NCI-H2107 (cell line): ENCODE results near the gene KLB.
A peak's percentile ranks its signal among the peaks of the same experiment; 100 is the strongest.
"Not testable (repeated sequence)": the region's sequence is repeated elsewhere in the genome, so short reads cannot be mapped to it uniquely, and the experiment has no call there.

Experiments used
- DNase-seq: peaks from one replicate; lab custom pipeline; 2025; lab: John Stamatoyannopoulos, UW

KLB gene

DNA sequence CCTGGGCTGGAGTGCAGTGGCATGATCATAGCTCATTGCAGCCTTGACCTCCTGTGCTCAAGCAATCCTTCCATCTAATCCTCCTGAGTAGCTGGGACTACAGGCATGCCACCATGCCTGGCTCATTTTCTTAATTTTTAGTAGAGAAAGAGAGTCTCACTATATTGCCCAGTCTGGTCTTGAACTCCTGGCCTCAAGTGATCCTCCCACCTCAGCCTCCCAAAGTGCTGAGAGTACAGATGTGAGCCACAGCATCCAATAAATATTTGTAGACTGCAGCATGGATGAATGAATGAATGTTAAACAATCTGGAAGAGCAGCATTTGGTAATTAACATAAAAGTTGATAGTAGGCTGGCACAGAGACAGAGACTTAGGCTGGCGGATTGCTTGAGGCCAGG lies 20.0 kb downstream of the KLB start:
- no peak for DNase-seq

DNA sequence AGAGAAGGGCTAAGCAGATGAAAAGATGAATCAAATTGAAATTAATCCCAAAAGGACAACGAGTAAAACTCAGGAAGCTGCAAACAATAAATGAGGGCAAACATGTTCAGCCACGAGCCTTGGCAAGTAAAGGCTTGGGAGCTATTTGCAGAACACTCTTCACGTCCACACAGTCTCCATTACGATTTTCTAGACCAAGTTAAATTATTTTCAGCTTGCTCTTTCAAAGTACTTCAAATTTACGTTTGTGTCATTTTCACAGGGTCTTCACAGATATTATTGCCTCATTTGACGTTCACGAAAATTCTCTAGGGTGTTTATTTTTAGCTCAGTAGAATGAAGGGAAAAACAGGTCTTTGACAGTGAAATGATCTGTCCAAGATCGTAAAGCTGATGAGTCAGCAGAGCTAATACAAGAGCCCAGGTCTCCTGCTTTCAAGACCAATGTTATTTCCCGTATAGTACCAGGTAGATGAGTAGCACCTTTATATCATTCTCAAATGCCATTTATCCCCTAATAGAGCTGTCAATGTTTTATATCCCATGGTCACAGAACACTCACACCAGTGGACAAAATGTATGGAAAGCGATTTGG lies 20.9 kb downstream of the KLB start:
- DNase-seq = no peak

DNA sequence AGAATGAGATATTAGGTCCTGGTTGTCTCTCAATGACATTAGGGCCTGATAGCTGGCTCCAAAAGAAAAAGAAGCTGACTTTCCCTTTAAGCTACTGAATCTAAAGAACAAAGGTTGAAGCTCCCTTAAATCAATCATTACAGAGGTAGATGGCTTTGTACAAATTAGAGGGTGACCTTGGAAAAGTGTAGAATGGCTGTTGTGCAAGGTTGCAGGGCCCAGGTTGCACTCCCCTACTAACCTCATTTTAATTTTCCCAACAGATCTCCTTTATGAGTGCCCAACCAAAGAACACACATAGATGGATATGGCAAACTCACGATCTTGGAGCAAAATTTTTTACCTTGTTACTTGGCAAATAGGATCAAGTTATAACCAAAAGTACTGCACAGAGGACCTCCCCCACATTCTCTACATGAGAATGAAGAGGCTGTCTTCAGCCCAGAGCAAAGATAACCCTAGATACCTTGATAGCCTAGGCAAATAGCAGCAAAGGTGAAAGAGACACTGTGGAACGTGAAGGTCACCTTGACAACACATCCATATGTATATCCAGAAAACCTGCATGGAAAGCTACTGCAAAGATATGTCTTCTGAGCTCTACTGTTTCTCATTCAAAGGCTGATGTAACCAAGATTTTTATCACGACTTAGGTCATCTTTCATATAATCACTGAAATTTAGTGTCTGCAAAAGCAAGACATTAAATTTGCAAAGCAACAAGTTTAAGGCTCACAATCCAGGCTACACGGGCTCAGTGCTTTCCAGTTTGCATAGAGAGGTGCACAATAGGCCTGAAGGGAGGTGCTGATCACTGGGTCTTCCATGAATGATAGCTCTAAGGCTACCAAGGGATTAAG lies 23.0 kb downstream of the KLB start:
- no peak for DNase-seq

DNA sequence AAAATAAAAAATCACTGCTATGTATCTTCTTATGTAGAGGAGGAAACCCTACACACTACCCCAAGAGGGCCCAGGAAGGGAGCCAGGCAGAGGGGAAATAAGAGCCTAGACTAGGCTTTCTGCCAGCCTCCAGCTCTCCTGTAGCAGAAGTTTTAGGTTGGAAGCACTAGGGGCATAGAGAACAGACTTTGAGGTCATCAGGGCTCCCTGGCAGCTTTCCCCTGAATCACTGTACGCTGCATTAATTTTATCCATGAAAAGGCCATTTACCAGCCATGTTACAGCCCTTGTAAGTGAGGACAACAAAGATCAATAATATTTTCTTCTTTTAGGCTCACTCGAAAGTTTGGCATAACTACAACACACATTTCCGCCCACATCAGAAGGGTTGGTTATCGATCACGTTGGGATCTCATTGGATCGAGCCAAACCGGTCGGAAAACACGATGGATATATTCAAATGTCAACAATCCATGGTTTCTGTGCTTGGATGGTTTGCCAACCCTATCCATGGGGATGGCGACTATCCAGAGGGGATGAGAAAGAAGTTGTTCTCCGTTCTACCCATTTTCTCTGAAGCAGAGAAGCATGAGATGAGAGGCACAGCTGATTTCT lies 27.3 kb downstream of the KLB start:
- DNase-seq = no peak

DNA sequence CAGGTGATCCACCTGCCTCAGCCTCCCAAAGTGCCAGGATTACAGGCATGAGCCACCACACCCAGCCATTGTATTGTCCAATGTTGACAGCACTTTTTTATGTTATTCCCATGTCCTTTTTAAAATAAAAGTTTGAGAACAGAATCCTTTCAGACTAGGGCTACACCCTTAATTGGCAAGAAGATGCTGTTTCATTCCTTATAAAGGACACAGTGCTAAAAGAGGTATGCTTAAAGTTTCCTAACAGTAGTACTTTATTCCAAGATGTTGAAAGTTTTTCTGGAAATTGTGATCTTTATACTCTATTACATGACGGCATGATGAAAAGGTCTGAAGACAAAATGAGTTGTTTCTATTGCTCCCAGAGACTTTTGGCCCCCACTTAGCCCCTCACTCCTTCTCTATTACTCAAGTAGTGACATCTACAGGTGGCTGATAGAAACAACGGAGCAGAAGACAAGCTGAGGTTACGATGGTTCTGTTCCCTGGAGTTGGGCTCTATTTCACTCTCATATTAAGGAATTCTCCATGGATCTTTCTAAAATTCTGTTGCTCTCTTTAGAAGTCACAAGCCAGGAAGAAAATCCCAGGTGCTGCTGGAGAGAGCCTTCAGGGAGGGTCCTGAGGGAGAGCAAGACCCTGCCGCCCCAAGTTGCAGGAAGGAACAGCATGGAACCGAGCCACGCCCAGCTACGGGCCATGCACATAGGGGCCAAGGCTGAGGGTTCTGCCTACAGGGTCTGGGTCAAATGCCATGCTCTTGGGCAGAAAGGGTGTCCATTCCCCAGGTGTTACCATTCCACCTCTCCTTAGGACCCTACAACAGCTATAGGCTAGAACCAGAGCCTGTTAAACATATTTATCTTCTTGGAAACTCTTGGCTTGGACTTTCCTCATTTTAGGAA lies 29.2 kb downstream of the KLB start:
- DNase-seq = no peak

DNA sequence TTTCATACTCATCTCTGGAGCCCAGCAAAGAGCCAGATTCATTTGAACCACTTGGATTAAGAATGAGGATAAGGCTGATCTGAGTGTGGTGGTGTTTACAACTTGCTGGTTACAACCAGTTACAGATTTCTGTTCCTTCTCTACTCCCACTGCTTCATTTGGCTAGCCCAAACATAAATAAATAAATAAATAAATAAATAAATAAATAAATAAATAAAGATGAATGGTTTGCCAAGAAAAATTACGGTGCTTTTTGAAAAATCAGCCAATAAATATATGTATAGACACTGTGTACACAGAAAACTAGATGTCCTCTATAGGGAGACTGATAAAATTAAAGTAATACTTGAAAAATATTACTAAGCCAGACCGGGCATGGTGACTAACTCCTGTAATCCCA lies 34.9 kb downstream of the KLB start:
- no peak for DNase-seq

DNA sequence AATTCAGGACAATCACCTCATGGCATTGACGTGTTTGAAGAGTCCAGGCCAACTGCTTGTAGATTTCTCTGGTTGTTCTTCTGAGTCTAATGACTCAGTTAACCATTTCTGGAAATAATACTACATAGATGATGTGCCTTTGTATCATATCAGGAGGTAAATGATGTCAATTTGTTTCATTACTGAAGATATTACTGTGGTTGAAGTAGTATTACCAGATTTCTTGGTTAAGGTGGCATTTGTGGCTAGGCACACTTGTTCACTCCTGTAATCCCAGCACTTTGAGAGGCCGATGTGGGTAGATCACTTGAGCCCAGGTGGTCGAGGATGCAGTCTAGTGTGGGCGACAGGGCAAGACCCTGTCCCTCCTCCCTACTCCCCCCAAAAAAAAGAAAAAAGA lies 36.3 kb downstream of the KLB start:
- no peak for DNase-seq

DNA sequence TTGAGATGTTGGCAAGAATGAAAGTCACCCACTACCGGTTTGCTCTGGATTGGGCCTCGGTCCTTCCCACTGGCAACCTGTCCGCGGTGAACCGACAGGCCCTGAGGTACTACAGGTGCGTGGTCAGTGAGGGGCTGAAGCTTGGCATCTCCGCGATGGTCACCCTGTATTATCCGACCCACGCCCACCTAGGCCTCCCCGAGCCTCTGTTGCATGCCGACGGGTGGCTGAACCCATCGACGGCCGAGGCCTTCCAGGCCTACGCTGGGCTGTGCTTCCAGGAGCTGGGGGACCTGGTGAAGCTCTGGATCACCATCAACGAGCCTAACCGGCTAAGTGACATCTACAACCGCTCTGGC lies 39.7 kb downstream of the KLB start:
- DNase-seq = no peak

DNA sequence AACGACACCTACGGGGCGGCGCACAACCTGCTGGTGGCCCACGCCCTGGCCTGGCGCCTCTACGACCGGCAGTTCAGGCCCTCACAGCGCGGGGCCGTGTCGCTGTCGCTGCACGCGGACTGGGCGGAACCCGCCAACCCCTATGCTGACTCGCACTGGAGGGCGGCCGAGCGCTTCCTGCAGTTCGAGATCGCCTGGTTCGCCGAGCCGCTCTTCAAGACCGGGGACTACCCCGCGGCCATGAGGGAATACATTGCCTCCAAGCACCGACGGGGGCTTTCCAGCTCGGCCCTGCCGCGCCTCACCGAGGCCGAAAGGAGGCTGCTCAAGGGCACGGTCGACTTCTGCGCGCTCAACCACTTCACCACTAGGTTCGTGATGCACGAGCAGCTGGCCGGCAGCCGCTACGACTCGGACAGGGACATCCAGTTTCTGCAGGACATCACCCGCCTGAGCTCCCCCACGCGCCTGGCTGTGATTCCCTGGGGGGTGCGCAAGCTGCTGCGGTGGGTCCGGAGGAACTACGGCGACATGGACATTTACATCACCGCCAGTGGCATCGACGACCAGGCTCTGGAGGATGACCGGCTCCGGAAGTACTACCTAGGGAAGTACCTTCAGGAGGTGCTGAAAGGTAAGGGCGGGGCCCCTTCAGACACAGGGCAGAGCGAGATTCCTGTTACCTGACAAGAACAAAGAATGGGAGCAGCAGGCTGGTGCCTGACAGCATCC lies 40.3 kb downstream of the KLB start:
- no peak for DNase-seq

DNA sequence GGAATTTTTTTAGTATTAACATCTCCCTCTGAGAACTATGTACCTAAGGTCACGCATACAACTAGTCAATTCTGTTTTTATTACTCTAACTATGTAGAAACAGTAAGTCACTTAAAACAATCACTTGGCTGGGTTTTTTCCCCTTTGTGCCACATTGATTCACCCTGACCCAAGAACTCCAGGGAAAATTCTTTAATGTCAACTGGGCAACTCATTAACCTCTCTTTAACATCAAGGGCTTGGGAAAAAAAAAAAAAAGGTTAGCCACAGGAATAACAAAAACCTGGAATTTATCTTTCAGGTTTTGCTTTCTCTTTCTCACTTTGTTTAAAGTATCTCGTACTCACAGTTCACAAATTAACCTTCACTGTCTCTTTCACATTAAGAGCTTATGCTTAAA lies 43.9 kb downstream of the KLB start:
- DNase-seq = no peak

DNA sequence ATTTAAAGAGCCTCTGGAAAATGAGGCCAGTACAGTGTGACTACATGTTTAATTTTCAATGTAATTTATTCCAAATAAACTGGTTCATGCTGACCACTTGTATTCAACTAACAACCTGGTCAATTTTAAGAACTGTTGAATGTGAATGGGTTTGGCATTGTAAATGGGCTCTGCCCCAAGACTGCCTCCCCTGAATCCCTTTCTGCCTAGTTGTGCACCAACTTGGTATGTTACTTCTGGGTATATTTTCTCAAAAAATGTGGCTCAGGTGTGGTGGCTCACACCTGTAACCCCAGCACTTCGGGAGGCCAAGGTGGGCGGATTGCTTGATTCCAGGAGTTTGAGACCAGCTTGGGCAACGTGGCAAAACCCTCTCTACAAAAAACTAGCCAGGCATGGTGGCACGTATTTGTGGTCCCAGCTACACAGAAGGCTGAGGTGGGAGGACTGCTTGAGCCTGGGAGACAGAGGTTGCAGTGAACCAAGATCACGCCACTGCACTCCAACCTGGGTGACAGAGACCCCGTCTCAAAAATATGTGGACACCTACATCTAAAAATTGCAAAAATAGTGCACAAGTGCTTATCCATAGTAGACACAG lies 44.8 kb downstream of the KLB start:
- DNase-seq = no peak

DNA sequence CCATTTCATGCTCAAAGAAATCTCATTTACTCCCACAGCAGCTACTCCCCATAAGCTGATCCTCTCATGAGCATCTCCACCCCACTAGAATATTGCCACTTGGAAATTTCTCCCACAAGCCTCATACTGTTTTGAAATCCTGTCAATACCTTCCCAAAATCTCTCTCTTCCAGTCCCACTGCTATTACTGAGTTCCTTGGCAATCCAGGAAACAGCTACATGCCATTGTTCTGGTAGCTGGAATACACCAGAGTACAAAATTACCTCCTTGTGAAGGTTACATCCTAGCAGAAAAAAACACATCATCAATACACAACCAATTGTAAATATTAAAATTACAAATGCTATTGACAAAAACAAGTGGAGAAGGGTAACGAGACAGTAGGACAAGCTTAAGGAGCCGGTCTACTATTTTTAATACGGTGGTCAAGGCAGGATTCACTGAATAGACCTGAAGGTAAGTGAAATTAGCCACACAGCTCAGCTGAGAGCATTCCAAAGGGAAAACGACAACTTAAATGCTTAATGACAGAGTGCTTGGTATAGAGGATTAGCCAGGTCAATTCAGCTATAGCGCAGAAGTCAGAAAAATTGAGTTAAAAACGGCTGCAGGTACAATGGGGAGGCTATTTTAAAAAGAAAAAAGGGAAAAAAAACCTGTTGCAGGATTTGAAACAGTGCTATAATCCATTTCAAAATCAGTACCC lies 45.6 kb downstream of the KLB start:
- no peak for DNase-seq

DNA sequence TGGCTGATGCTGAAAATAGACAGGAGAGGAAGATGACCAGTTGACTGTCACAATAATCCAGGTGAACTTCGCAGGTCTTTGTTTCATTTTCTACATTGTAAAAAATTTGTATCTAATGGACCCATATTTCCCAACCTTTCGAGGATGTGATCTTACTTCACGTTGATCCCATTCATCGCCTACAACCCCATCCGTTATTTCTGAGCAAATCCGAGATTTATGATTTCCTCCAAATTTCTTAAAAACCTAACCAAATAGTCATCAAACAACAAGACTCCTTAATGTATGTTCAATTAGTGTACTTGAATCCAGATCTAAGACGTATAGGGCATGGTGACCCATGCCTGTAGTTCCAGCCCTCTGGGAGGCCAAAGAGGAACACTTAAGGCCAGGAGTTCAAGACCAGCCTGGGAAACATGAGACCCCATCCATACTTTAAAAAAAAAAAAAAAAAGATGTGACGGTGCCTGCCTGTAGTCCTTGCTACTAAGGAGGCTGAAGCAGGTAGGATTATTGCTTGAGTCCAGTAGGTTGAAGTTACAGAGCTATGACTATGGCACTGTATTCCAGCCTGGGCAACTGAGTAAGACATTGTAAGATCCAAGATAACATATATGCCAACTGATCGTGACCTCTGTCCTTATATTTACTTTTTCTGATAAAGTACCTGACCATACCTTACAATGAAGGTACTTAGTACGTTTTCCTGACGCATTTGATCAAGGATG lies 46.3 kb downstream of the KLB start:
- no peak for DNase-seq

DNA sequence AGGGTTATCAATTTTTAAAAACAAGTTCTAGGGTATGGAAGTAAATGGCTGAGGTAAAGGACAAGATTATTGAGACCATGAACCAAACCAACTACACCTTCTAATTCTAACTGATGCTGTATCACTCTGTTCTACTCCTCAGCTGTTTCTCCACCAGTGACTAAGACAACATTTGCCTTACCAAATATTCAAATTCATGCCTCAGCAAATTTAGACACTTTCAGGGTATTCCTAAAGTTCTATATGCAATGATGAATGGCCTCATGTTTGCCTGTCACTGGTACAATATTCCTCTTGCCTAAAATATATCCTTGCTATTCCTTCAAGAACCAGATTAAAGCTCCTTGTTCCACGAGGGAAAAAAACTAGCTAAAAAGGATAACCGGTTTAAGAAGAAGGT lies 47.0 kb downstream of the KLB start:
- no peak for DNase-seq

DNA sequence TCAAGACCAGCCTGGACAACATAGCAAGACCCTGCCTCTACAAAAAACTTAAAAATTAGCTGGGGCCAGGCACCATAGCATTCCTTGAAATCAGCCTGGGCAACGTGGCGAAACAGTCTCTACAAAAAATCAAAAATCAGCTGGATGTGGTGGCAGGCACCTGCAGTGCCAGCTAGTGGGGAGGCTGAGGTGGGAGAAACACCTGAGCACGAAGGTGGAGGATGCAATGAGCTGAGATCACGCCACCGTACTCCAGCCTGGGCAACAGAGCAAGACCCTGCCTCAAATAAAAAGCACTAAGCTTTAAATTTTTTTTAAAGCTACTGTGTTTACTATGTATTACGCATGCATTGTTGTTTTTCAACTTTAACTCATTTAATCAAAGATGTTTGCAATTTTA lies 48.8 kb downstream of the KLB start:
- DNase-seq = no peak

DNA sequence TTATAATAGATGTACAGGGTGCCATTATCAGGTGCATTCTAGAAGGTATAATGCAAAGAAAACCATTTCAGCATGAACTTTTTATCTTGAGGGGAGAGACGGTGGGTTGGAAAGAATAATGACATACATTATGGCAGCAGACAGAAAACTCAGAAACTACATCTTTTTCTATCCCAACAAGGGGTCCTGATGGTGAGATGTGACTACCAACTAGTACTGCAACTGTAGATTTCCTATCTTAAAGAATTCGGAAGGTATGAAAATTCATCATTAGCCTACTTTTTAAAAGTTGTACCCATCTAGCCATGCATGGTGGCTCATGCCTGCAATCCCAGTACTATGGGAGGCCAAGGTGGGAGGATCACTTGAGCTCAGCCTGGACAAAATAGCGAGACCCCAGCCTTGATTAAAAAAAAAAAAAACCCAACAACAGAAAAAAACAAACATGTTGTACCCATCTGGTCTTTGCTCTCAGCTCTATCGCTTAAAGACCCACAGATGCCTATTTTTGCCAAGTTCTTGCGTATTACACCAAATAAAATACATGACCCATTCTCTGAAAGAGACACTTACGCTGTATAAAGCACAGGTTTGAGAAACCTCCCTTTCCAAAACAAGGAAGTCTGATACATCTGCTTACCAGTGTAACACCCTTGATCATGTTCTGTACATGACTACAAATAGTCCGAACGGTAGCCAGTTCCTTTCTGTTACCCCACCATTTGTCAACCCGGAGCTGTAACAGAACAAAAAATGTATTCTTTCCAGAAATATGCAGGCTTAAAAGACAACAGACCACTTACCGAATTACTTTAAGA lies 50.4 kb downstream of the KLB start:
- no peak for DNase-seq

DNA sequence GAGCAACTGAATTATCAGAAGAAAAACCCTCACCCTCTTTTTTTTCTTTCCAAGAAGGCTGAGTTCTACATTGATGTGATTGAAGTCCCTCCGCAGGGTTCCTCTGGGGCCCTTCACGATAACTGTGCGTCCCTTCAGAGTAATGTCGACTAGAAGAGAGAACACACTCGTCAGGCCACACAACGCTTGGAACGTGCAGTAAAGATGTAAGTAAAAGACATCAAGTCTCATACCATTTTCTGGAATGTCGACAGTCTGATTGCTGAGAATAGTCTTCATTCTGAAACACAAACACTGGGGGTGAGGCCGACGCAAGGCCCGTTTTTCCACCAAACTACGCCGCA lies 51.4 kb downstream of the KLB start:
- DNase-seq = not testable (repeated sequence)

DNA sequence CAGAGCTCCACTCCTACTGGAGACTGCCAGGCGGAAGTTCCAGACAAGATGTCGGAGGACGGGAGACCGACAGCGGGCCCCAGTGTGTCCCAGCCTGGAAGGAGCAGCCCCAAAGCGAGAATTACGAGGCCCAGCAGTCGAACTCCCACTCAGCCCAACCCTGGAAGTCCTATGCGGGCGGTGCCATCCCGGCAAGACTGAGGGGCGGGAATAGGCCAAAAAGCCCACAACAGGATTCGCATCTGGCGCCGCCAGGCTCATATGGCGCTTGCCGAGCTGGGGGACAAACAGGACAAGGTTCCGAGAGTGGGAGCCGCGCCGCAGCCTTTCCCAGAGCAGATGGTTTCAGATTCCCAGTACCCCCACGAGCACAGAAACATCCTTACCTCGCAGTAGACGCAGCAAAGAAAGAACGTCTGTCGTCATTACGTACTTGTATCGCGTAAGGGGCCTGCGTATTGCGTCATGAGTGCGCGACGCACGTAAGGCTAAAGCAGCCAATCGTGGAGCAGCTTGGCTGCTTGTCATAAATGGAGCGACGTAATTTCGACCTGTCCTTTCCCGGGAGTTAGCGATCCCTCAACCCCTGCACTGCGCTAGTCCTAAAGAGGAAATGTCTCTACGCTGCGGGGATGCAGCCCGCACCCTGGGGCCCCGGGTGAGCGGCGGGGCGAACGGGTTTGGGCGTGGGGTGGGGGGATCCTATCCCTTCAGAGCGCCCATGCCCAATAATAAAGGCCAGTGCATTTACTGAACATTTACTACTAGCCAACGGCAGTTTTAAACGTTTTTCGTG lies 52.0 kb downstream of the KLB start, which contains the start of the genes LIAS and RPL9:
Gene LIAS (plus strand): TSS at position 552 of the 796 bp plus-strand sequence. CDS start 62 bp downstream, at position 614.
Gene RPL9 (minus strand): TSS at position 418 of the 796 bp plus-strand sequence. CDS start 483 bp downstream, outside the sequence.
- DNase-seq = peak; percentile 85
